WTC11 (cell line): ENCODE measurements around the gene TRPV6. TPM values are rescaled to one million over a fixed set of nuclear protein-coding genes. Genes with fewer than 3 reads are reported as not detected.

Source experiments
- ATAC-seq: fragments of 200-7000 bp; cut with Tn5 transposase; 2 replicates; pipeline ENCODE4 v1.10.0; 2021; ENCODE audit warnings: mild to moderate bottlenecking, moderate library complexity
- CTCF ChIA-PET: fragments of 300-600 bp; sonication (Branson Sonifier 250); formaldehyde crosslinking; loops from one replicate; lab custom pipeline; 2021; ENCODE audit warnings: antibody characterized with exemption; lab: Charles Lee
- POLR2A ChIA-PET: fragments of 350-600 bp; sonication (Branson Sonifier 250); formaldehyde crosslinking; loops from one replicate; lab custom pipeline; 2021; ENCODE audit warnings: antibody characterized with exemption; lab: Charles Lee
- DNase-seq: peaks from one replicate; pipeline ENCODE4 v3.0.0; 2021; ENCODE audit warnings: low spot score
- H3K27ac Mint-ChIP-seq: 2 replicates; pipeline ENCODE4 v1.8.0; 2021; ENCODE audit warnings: mixed read lengths
- H3K27me3 Mint-ChIP-seq: 2 replicates; pipeline ENCODE4 v1.8.0; 2021; ENCODE audit warnings: low read depth, mild to moderate bottlenecking, moderate library complexity, mixed read lengths
- H3K36me3 Mint-ChIP-seq: 2 replicates; pipeline ENCODE4 v1.8.0; 2021; ENCODE audit warnings: mixed read lengths
- H3K4me1 Mint-ChIP-seq: 2 replicates; pipeline ENCODE4 v1.8.0; 2022; ENCODE audit warnings: mixed read lengths
- H3K4me3 Mint-ChIP-seq: 2 replicates; pipeline ENCODE4 v1.8.0; 2021; ENCODE audit warnings: mild to moderate bottlenecking, moderate library complexity, mixed read lengths
- H3K9me3 Mint-ChIP-seq: 2 replicates; pipeline ENCODE4 v1.8.0; 2021; ENCODE audit warnings: mixed read lengths
- ATF1 ChIP-seq: sonication (generic); formaldehyde crosslinking; IDR thresholded peaks from 2 replicates; pipeline ENCODE4 v1.8.1; 2023; ENCODE audit warnings: mild to moderate bottlenecking, moderate library complexity, missing genetic modification reagents
- CBFB ChIP-seq: sonication (generic); formaldehyde crosslinking; IDR thresholded peaks from 2 replicates; pipeline ENCODE4 v1.8.1; 2022; ENCODE audit warnings: mild to moderate bottlenecking, low read depth, missing genetic modification reagents
- FOXJ3 ChIP-seq: sonication (generic); formaldehyde crosslinking; IDR thresholded peaks from 2 replicates; pipeline ENCODE4 v1.9.0; 2021; ENCODE audit warnings: missing genetic modification reagents, mild to moderate bottlenecking, borderline replicate concordance
- GTF2I ChIP-seq: fragments of 250-450 bp; sonication (Bioruptor Pico); conservative IDR thresholded peaks from 2 replicates; pipeline ENCODE4 v1.4.0; 2021; ENCODE audit warnings: mild to moderate bottlenecking
- JUN ChIP-seq: sonication (generic); formaldehyde crosslinking; IDR thresholded peaks from 2 replicates; pipeline ENCODE4 v1.8.0; 2023; ENCODE audit warnings: mild to moderate bottlenecking, missing genetic modification reagents
- MXD4 ChIP-seq: fragments of 250-450 bp; sonication (Bioruptor Pico); IDR thresholded peaks from 2 replicates; pipeline ENCODE4 v1.8.0; 2021; ENCODE audit warnings: mild to moderate bottlenecking, moderate library complexity, borderline replicate concordance
- MYBL2 ChIP-seq: sonication (generic); formaldehyde crosslinking; IDR thresholded peaks from 2 replicates; pipeline ENCODE4 v1.8.1; 2023; ENCODE audit warnings: mild to moderate bottlenecking, moderate library complexity, missing genetic modification reagents
- NFATC4 ChIP-seq: fragments of 250-450 bp; sonication (Bioruptor Pico); IDR thresholded peaks from 2 replicates; pipeline ENCODE4 v1.9.0; 2021; ENCODE audit warnings: mild to moderate bottlenecking
- OVOL2 ChIP-seq: fragments of 250-450 bp; sonication (Bioruptor Pico); IDR thresholded peaks from 2 replicates; pipeline ENCODE4 v1.9.0; 2021; ENCODE audit warnings: mild to moderate bottlenecking, borderline replicate concordance
- PRRX2 ChIP-seq: fragments of 250-450 bp; sonication (Bioruptor Pico); IDR thresholded peaks from 2 replicates; pipeline ENCODE4 v1.8.0; 2021; ENCODE audit warnings: mild to moderate bottlenecking
- TEAD1 ChIP-seq: sonication (generic); formaldehyde crosslinking; IDR thresholded peaks from 2 replicates; pipeline ENCODE4 v1.8.0; 2022; ENCODE audit warnings: mild to moderate bottlenecking, missing genetic modification reagents
- TEAD4 ChIP-seq: sonication (generic); formaldehyde crosslinking; IDR thresholded peaks from 2 replicates; pipeline ENCODE4 v1.8.0; 2022; ENCODE audit warnings: mild to moderate bottlenecking, missing genetic modification reagents
- ZNF317 ChIP-seq: sonication (generic); formaldehyde crosslinking; IDR thresholded peaks from 2 replicates; pipeline ENCODE4 v1.8.1; 2023; ENCODE audit warnings: low read depth, mild to moderate bottlenecking, moderate library complexity, missing genetic modification reagents, borderline replicate concordance
- ZNF423 ChIP-seq: fragments of 250-450 bp; sonication (Bioruptor Pico); IDR thresholded peaks from 2 replicates; pipeline ENCODE4 v2.1.2; 2022; ENCODE audit warnings: mild to moderate bottlenecking, moderate library complexity
- total RNA-seq: library from RNA; stranded (reverse); gene quantifications from 3 replicates; pipeline ENCODE4 v1.2.3, GENCODE V29; 2021
- TF ChIP-seq, protein P1 (sequence below): sonication (generic); formaldehyde crosslinking; IDR thresholded peaks from 2 replicates; pipeline ENCODE4 v1.8.1; 2023; ENCODE audit warnings: mild to moderate bottlenecking, missing genetic modification reagents
- TF ChIP-seq, protein P2 (sequence below): fragments of 250-450 bp; sonication (Bioruptor Pico); IDR thresholded peaks from 2 replicates; pipeline ENCODE4 v1.9.0; 2021; ENCODE audit warnings: mild to moderate bottlenecking
- TF ChIP-seq, protein P3 (sequence below): fragments of 250-450 bp; sonication (Bioruptor Pico); IDR thresholded peaks from 2 replicates; pipeline ENCODE4 v1.9.0; 2021; ENCODE audit warnings: moderate library complexity, mild to moderate bottlenecking, inconsistent platforms, borderline replicate concordance
- TF ChIP-seq, protein P4 (sequence below): sonication (generic); formaldehyde crosslinking; IDR thresholded peaks from 2 replicates; pipeline ENCODE4 v1.8.0; 2022; ENCODE audit warnings: mild to moderate bottlenecking, missing genetic modification reagents
- TF ChIP-seq, protein P5 (sequence below): sonication (generic); formaldehyde crosslinking; IDR thresholded peaks from 2 replicates; pipeline ENCODE4 v1.8.1; 2022; ENCODE audit warnings: mild to moderate bottlenecking, moderate library complexity, missing genetic modification reagents
- TF ChIP-seq, protein P6 (sequence below): sonication (generic); formaldehyde crosslinking; IDR thresholded peaks from 2 replicates; pipeline ENCODE4 v1.8.0; 2023; ENCODE audit warnings: missing genetic modification reagents, mild to moderate bottlenecking, borderline replicate concordance
- TF ChIP-seq, protein P7 (sequence below): fragments of 250-450 bp; sonication (Bioruptor Pico); IDR thresholded peaks from 2 replicates; pipeline ENCODE4 v1.8.0; 2021; ENCODE audit warnings: mild to moderate bottlenecking

TRPV6 gene
- total RNA-seq, 1 experiment from 2014 or later: 0.63 TPM

DNA sequence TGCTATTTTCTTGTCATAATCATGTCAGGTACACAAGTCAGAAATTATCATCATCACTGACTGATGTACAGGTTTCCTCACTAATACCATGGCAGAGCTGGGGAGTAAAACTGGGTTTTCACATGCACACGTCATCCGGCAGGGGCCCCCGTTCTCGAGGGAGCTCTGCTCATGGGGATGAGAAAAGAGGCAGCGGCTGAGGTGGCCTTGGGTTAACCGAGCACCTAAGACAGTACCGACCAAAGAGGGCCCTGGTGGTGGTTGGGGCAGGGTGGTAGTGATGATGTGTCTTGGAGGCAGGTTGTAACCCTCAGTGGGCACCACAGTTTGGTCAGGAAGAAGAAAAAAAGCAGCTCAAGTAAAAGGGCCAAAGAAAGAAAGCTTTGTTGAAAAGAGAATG is 12.1 kb upstream of the TRPV6 start:
- TF ChIP-seq GTF2I (no peak), MYBL2 (CRISPR knock-in tag) (no peak), CBFB (no peak), ZNF423 (CRISPR knock-in tag) (no peak), TEAD4 (no peak), NFATC4 (no peak), MXD4 (no peak)
- TF ChIP-seq, protein P1, sequence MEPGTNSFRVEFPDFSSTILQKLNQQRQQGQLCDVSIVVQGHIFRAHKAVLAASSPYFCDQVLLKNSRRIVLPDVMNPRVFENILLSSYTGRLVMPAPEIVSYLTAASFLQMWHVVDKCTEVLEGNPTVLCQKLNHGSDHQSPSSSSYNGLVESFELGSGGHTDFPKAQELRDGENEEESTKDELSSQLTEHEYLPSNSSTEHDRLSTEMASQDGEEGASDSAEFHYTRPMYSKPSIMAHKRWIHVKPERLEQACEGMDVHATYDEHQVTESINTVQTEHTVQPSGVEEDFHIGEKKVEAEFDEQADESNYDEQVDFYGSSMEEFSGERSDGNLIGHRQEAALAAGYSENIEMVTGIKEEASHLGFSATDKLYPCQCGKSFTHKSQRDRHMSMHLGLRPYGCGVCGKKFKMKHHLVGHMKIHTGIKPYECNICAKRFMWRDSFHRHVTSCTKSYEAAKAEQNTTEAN (CRISPR knock-in tag): no peak
- TF ChIP-seq, protein P2, sequence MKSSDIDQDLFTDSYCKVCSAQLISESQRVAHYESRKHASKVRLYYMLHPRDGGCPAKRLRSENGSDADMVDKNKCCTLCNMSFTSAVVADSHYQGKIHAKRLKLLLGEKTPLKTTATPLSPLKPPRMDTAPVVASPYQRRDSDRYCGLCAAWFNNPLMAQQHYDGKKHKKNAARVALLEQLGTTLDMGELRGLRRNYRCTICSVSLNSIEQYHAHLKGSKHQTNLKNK (CRISPR knock-in tag): no peak
- TF ChIP-seq, protein P3, sequence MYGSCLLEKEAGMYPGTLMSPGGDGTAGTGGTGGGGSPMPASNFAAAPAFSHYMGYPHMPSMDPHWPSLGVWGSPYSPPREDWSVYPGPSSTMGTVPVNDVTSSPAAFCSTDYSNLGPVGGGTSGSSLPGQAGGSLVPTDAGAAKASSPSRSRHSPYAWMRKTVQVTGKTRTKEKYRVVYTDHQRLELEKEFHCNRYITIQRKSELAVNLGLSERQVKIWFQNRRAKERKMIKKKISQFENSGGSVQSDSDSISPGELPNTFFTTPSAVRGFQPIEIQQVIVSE (CRISPR knock-in tag): no peak
- CTCF ChIA-PET: interaction anchor here (0.6 to 2.1 kb wide), 5 partner anchors 15 to 514 kb away, joined by 3 to 11 read pairs (median 3); no protein-coding TSS in a partner anchor
- Mint-ChIP-seq H3K36me3 (no peaks in the 10 kb centered on the region; the same call in 1 of the 2 replicates), H3K27ac (no peak overlapping the region), H3K4me3 (no peak overlapping the region), H3K27me3 (peaks cover 7% of the 10 kb centered on the region), H3K4me1 (peaks cover 13% of the 10 kb centered on the region), H3K9me3 (peaks cover 14% of the 10 kb centered on the region)
- POLR2A ChIA-PET: interaction anchor here (0.7 kb wide), 1 partner anchor 10 kb away, joined by 4 read pairs; no protein-coding TSS in a partner anchor
- no peak for ATAC-seq
- no peak for DNase-seq

DNA sequence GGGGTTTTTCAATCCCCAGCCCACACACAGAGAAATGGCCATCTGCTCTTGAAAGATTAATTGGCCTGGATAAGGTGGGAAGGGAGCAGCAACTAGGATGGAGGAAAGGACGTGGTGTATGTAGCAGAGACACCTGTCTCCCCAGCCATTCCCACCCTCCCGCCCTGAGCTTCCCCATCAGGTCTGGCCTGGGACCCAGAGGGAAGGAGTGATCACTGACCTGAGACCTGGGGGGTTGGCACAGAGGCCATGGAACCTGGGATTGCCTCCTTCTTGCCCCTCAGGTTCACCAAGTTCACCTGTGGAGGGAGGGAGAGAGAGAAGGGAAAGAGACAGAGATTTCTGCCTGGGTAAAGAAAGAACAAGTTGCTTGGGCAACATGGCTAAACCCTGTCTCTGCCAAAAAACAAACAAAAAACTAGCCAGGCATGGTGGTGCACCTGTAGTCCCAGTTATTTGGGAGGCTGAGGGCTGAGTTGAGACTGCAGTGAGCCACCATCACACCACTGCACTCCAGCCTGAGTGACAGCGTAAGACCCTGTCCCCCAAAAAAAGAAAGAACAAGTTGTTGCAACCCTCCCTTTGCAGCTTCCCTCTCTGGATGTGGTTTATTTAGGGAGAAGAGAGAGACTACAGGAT is 11.3 kb upstream of the TRPV6 start:
- H3K27me3 Mint-ChIP-seq: peaks cover 5% of the 10 kb centered on the region; the same call in 1 of the 2 replicates
- CTCF ChIA-PET: interaction anchor here (1.0 to 1.9 kb wide), 3 partner anchors 14 to 105 kb away, joined by 3 to 8 read pairs (median 3); no protein-coding TSS in a partner anchor
- no peaks in the 10 kb centered on the region; the same call in 1 of the 2 replicates for H3K36me3 Mint-ChIP-seq
- H3K4me3 Mint-ChIP-seq: no peak overlapping the region
- POLR2A ChIA-PET: no interaction called here
- DNase-seq (no peak), ATAC-seq (no peak)
- H3K9me3 Mint-ChIP-seq: peaks cover 7% of the 10 kb centered on the region; the same call in 1 of the 2 replicates
- H3K27ac Mint-ChIP-seq: no peak overlapping the region
- H3K4me1 Mint-ChIP-seq: peaks cover 13% of the 10 kb centered on the region
- TF ChIP-seq PRRX2 (no peak), ATF1 (no peak), FOXJ3 (CRISPR knock-in tag) (no peak), ZNF423 (CRISPR knock-in tag) (no peak), JUN (no peak), ZNF317 (no peak), OVOL2 (CRISPR knock-in tag) (no peak), TEAD1 (CRISPR knock-in tag) (no peak)
- TF ChIP-seq, protein P4, sequence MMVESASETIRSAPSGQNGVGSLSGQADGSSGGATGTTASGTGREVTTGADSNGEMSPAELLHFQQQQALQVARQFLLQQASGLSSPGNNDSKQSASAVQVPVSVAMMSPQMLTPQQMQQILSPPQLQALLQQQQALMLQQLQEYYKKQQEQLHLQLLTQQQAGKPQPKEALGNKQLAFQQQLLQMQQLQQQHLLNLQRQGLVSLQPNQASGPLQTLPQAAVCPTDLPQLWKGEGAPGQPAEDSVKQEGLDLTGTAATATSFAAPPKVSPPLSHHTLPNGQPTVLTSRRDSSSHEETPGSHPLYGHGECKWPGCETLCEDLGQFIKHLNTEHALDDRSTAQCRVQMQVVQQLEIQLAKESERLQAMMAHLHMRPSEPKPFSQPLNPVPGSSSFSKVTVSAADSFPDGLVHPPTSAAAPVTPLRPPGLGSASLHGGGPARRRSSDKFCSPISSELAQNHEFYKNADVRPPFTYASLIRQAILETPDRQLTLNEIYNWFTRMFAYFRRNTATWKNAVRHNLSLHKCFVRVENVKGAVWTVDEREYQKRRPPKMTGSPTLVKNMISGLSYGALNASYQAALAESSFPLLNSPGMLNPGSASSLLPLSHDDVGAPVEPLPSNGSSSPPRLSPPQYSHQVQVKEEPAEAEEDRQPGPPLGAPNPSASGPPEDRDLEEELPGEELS (CRISPR knock-in tag): no peak
- TF ChIP-seq, protein P5, sequence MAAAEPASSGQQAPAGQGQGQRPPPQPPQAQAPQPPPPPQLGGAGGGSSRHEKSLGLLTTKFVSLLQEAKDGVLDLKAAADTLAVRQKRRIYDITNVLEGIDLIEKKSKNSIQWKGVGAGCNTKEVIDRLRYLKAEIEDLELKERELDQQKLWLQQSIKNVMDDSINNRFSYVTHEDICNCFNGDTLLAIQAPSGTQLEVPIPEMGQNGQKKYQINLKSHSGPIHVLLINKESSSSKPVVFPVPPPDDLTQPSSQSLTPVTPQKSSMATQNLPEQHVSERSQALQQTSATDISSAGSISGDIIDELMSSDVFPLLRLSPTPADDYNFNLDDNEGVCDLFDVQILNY (CRISPR knock-in tag): no peak
- TF ChIP-seq, protein P6, sequence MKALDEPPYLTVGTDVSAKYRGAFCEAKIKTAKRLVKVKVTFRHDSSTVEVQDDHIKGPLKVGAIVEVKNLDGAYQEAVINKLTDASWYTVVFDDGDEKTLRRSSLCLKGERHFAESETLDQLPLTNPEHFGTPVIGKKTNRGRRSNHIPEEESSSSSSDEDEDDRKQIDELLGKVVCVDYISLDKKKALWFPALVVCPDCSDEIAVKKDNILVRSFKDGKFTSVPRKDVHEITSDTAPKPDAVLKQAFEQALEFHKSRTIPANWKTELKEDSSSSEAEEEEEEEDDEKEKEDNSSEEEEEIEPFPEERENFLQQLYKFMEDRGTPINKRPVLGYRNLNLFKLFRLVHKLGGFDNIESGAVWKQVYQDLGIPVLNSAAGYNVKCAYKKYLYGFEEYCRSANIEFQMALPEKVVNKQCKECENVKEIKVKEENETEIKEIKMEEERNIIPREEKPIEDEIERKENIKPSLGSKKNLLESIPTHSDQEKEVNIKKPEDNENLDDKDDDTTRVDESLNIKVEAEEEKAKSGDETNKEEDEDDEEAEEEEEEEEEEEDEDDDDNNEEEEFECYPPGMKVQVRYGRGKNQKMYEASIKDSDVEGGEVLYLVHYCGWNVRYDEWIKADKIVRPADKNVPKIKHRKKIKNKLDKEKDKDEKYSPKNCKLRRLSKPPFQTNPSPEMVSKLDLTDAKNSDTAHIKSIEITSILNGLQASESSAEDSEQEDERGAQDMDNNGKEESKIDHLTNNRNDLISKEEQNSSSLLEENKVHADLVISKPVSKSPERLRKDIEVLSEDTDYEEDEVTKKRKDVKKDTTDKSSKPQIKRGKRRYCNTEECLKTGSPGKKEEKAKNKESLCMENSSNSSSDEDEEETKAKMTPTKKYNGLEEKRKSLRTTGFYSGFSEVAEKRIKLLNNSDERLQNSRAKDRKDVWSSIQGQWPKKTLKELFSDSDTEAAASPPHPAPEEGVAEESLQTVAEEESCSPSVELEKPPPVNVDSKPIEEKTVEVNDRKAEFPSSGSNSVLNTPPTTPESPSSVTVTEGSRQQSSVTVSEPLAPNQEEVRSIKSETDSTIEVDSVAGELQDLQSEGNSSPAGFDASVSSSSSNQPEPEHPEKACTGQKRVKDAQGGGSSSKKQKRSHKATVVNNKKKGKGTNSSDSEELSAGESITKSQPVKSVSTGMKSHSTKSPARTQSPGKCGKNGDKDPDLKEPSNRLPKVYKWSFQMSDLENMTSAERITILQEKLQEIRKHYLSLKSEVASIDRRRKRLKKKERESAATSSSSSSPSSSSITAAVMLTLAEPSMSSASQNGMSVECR (CRISPR knock-in tag): no peak
- TF ChIP-seq, protein P2 (CRISPR knock-in tag): no peak
- TF ChIP-seq, protein P7, sequence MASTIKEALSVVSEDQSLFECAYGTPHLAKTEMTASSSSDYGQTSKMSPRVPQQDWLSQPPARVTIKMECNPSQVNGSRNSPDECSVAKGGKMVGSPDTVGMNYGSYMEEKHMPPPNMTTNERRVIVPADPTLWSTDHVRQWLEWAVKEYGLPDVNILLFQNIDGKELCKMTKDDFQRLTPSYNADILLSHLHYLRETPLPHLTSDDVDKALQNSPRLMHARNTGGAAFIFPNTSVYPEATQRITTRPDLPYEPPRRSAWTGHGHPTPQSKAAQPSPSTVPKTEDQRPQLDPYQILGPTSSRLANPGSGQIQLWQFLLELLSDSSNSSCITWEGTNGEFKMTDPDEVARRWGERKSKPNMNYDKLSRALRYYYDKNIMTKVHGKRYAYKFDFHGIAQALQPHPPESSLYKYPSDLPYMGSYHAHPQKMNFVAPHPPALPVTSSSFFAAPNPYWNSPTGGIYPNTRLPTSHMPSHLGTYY (CRISPR knock-in tag): no peak
